Parathyroid adenoma (tissue), 2 donors: ENCODE results near the gene ANKHD1.

Experiments used
- H2AFZ ChIP-seq: fragments of 300-600 bp; sonication (generic); one replicate; pipeline ENCODE4 v1.7.0; 2017; ENCODE audit warnings: antibody characterized with exemption, mild to moderate bottlenecking
- H3K27ac ChIP-seq: fragments of 300-600 bp; sonication (generic); one replicate; pipeline ENCODE4 v1.7.0; 2017
- H3K27me3 ChIP-seq: fragments of 300-600 bp; sonication (generic); one replicate; pipeline ENCODE4 v1.7.0; 2017; ENCODE audit warnings: low read length; ENCODE audit not compliant: control insufficient read depth, insufficient read depth
- H3K36me3 ChIP-seq: fragments of 300-600 bp; sonication (generic); one replicate; pipeline ENCODE4 v1.7.0; 2017; ENCODE audit warnings: low read length; ENCODE audit not compliant: control insufficient read depth, insufficient read depth
- H3K4me1 ChIP-seq: fragments of 300-600 bp; sonication (generic); one replicate; pipeline ENCODE4 v1.7.0; 2017; ENCODE audit warnings: control low read depth
- H3K4me2 ChIP-seq: fragments of 300-600 bp; sonication (generic); one replicate; pipeline ENCODE4 v1.7.0; 2017; ENCODE audit warnings: low read length
- H3K4me3 ChIP-seq: fragments of 300-600 bp; sonication (generic); one replicate; pipeline ENCODE4 v1.7.0; 2017; ENCODE audit warnings: low read depth, low read length
- H3K79me2 ChIP-seq: fragments of 300-600 bp; sonication (generic); one replicate; pipeline ENCODE4 v1.7.0; 2017; ENCODE audit warnings: control low read depth
- H3K9ac ChIP-seq: fragments of 300-600 bp; sonication (generic); one replicate; pipeline ENCODE4 v1.7.0; 2017; ENCODE audit warnings: mild to moderate bottlenecking
- H3K9me3 ChIP-seq: fragments of 300-600 bp; sonication (generic); one replicate; pipeline ENCODE4 v1.7.0; 2017; ENCODE audit warnings: low read length; ENCODE audit not compliant: control insufficient read depth
- CTCF ChIP-seq: fragments of 300-600 bp; sonication (generic); IDR thresholded peaks from one replicate; pipeline ENCODE4 v1.7.0; 2017; ENCODE audit warnings: antibody characterized with exemption, mild to moderate bottlenecking
- donor health status: primary hyperparathyroidism.

ANKHD1 gene

GRCh38 chr5:140513124-140513523 is 111.5 kb downstream of the ANKHD1 start:
- no peak overlapping the region for H3K4me3 ChIP-seq
- no peak overlapping the region for H3K27ac ChIP-seq
- no peaks in the 10 kb centered on the region for H3K9me3 ChIP-seq
- H3K9ac ChIP-seq, result no peak overlapping the region
- no peak for TF ChIP-seq CTCF
- no peaks in the 10 kb centered on the region for H3K4me1 ChIP-seq
- H2AFZ ChIP-seq, result no peak overlapping the region
- H3K79me2 ChIP-seq, result peaks cover 3% of the 10 kb centered on the region
- H3K36me3 ChIP-seq, result no peaks in the 10 kb centered on the region
- no peaks in the 10 kb centered on the region for H3K27me3 ChIP-seq
- H3K4me2 ChIP-seq, result no peak overlapping the region

GRCh38 chr5:140524003-140524402 is 122.4 kb downstream of the ANKHD1 start:
- no peaks in the 10 kb centered on the region for H3K36me3 ChIP-seq

GRCh38 chr5:140540227-140540626 is 138.6 kb downstream of the ANKHD1 start:
- Histone ChIP-seq H3K9ac (no peak overlapping the region), H3K79me2 (no peaks in the 10 kb centered on the region), H3K4me3 (no peak overlapping the region), H3K27me3 (no peaks in the 10 kb centered on the region), H3K9me3 (no peaks in the 10 kb centered on the region), H3K27ac (no peak overlapping the region), H3K36me3 (no peaks in the 10 kb centered on the region), H3K4me1 (no peaks in the 10 kb centered on the region), H2AFZ (no peak overlapping the region), H3K4me2 (no peak overlapping the region)
- no peak for TF ChIP-seq CTCF

More at GRCh38 chr5:140524003-140524402, 122.4 kb downstream of the ANKHD1 start:
- Histone ChIP-seq H3K9me3 (no peaks in the 10 kb centered on the region), H3K4me3 (no peak overlapping the region), H2AFZ (no peak overlapping the region), H3K4me1 (peaks cover 6% of the 10 kb centered on the region), H3K9ac (no peak overlapping the region), H3K4me2 (no peak overlapping the region), H3K27ac (no peak overlapping the region), H3K79me2 (no peaks in the 10 kb centered on the region), H3K27me3 (no peaks in the 10 kb centered on the region)
- no peak for TF ChIP-seq CTCF

- Histone ChIP-seq H3K4me2 (no peak overlapping the region), H3K27ac (no peak overlapping the region), H3K27me3 (no peaks in the 10 kb centered on the region), H3K36me3 (no peaks in the 10 kb centered on the region), H3K4me3 (no peak overlapping the region), H3K79me2 (no peaks in the 10 kb centered on the region), H3K9ac (no peak overlapping the region), H3K4me1 (peaks cover 6% of the 10 kb centered on the region), H3K9me3 (no peaks in the 10 kb centered on the region), H2AFZ (no peak overlapping the region)
- no peak for TF ChIP-seq CTCF
These were observed 141.3 kb downstream of the ANKHD1 start for GRCh38 chr5:140542972-140543371.

GRCh38 chr5:140544986-140545385 is 143.4 kb downstream of the ANKHD1 start:
- Histone ChIP-seq H3K9me3 (no peaks in the 10 kb centered on the region), H3K9ac (no peak overlapping the region), H3K4me1 (peaks cover 10% of the 10 kb centered on the region), H3K36me3 (no peaks in the 10 kb centered on the region), H2AFZ (no peak overlapping the region), H3K4me2 (no peak overlapping the region), H3K4me3 (no peak overlapping the region), H3K27me3 (no peaks in the 10 kb centered on the region), H3K27ac (no peak overlapping the region), H3K79me2 (no peaks in the 10 kb centered on the region)
- TF ChIP-seq CTCF, result no peak
